Thymus (tissue), 11 donors: ENCODE measurements around the gene RRP1. TPM values are rescaled to one million over a fixed set of nuclear protein-coding genes. Genes with fewer than 3 reads are reported as not detected.

Source experiments
- DNase-seq, 9 donors: peaks; one replicate each; pipeline ENCODE4 v3.0.0-alpha.2; 2013; ENCODE audit warnings: low spot score in 9 of 9, low read depth in 6 of 9, missing footprints in 1 of 9
- H3K27ac ChIP-seq, 2 donors: one replicate each; pipeline ENCODE4 v1.5.1; 2013; ENCODE audit warnings: control low read depth in 1 of 2, low read depth in 1 of 2, low read length in 1 of 2, mild to moderate bottlenecking in 1 of 2, moderate library complexity in 1 of 2
- H3K27me3 ChIP-seq, 2 donors: one replicate each; pipeline ENCODE4 v1.5.1; 2013; ENCODE audit warnings: low read length in 1 of 2; ENCODE audit not compliant: control insufficient read depth in 2 of 2, insufficient read depth in 1 of 2
- H3K36me3 ChIP-seq, 2 donors: one replicate each; pipeline ENCODE4 v1.5.1; 2013; ENCODE audit warnings: low read length in 1 of 2, mild to moderate bottlenecking in 1 of 2, moderate library complexity in 1 of 2; ENCODE audit not compliant: control insufficient read depth in 2 of 2, insufficient read depth in 2 of 2
- H3K4me1 ChIP-seq, 2 donors: one replicate each; pipeline ENCODE4 v1.5.1; 2013; ENCODE audit warnings: low read length in 2 of 2; ENCODE audit not compliant: control insufficient read depth in 2 of 2, insufficient read depth in 2 of 2
- H3K4me3 ChIP-seq, 2 donors: one replicate each; pipeline ENCODE4 v1.5.1; 2013; ENCODE audit warnings: low read length in 2 of 2, control low read depth in 1 of 2, mild to moderate bottlenecking in 1 of 2
- H3K9me3 ChIP-seq, 2 donors: one replicate each; pipeline ENCODE4 v1.5.1; 2013; ENCODE audit warnings: low read length in 1 of 2, mild to moderate bottlenecking in 1 of 2; ENCODE audit not compliant: control insufficient read depth in 2 of 2, insufficient read depth in 1 of 2
- WGBS: extraction: QIAGEN DNeasy Blood & Tissue Kit; methylation state at CpG from one replicate; pipeline ENCODE4 v1.1.7; 2013; 5-methylcytosine and 5-hydroxymethylcytosine counted together
- polyA plus RNA-seq: library from polyadenylated mRNA; stranded (reverse); fragments of 200-250 nt; gene quantifications from one replicate; pipeline ENCODE4 v1.2.3, GENCODE V29; 2013
- total RNA-seq: library from RNA; stranded (reverse); fragments of 120-200 nt; gene quantifications from one replicate; pipeline ENCODE4 v1.2.4, GENCODE V29; 2013
- donor health status: healthy.

Gene RRP1
- total and polyA plus RNA-seq, 2 donors: 11.1 to 16.3 TPM

DNA sequence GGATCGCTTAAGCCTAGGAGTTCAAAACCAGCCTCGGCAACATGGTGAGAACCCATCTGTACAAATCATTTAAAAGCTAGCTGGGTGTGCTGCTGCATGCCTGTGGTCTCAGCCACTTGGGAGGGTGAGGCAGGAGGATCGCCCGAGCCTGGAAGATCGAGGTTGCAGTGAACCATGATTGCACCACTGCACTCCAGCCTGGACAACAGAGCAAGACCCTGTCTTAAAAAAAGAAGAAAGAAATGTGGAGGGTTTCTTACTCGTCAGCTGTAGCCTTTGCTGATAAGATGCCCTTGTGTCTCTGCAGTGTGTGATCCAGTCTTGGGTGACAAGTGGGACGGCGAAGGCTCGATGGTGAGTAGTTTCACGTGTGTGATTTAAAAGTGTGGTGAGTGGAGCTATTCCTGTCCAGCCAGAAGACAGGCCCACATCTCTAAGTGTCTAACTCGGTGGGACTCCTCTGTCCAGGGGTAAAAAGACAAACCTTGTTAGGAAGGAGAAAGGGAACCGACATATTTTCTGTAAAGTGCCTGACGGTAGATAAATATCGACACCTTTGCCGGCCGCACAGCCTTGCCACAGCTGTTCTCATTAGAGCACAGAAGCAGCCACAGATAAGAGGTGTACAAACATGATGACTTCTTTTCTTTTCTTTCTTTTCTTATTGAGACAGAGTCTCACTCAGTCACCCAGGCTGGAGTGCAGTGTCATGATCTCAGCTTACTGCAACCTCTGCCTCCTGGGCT lies 43.4 kb upstream of the RRP1 start:
- Histone ChIP-seq H3K27ac (no peak overlapping the region), H3K36me3 (peaks cover 0 to 3% of the 10 kb centered on the region in 2 donors), H3K27me3 (no peaks in the 10 kb centered on the region), H3K9me3 (no peaks in the 10 kb centered on the region), H3K4me1 (peaks cover 0 to 17% of the 10 kb centered on the region in 2 donors), H3K4me3 (no peak overlapping the region)
- DNase-seq: no peak
- 96% methylated on average over 16 of the region's 16 CpGs for WGBS

DNA sequence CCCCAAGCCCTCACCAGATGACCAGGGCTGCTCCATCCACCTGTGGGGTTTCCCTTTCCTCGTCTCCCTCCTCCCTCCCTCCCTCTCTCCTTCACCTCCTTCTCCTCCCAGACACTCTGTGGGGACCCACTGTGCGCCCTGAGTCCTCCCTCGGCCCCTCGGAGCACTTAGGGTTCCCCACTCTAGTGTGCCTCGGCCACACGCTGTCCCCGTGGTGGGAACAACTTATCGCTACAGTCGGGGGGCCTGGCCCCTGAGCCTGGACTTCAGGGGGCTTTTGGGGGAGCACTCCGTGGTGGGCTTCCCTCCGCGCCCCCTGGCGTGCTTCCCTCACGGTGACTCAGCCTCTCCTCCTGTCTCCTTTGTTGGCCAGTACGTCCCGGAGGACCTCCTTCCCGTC lies 40.8 kb upstream of the RRP1 start:
- H3K36me3 ChIP-seq: peaks cover 0 to 3% of the 10 kb centered on the region in 2 donors
- no peak overlapping the region for H3K27ac ChIP-seq
- no peak for DNase-seq
- H3K9me3 ChIP-seq: no peaks in the 10 kb centered on the region
- no peak overlapping the region for H3K4me3 ChIP-seq
- WGBS: 98% methylated on average over 17 of the region's 17 CpGs
- H3K4me1 ChIP-seq: peaks cover 0 to 15% of the 10 kb centered on the region in 2 donors
- no peaks in the 10 kb centered on the region for H3K27me3 ChIP-seq

DNA sequence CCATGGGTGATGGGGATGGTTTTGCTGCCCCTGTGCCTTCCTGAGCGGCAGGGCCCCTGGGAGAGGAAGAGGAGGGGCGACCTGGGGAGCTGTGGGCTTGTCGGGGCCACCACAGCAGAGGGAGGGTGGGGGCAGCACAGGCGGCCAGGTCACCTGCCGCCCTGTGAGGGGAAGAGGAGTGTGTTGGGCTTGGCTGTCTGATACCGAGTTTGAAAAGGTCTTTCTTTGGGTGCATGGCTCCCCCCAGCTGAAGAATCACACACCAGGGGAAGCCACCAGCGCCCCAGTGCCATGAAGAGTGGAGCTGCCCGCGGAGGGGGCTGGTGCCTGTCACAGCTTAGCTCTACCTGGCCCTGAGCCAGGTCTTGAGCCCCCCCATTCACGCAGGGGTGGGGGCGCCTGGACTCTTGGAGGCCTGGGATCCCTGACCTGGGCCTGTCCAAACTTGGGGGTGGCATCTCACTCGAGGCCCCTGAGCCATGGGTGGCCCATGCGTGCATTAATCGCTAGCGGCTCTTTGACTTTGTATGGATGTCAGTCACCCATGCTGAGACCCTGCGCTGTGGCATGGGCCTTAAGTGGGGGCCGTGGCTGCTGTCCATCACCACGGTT lies 39.6 kb upstream of the RRP1 start:
- Histone ChIP-seq H3K36me3 (peaks cover 0 to 5% of the 10 kb centered on the region in 2 donors), H3K27ac (peak overlapping the region in 1 of 2 donors; percentile 12), H3K4me3 (no peak overlapping the region), H3K9me3 (peaks cover 0 to 4% of the 10 kb centered on the region in 2 donors), H3K4me1 (peaks cover 0 to 15% of the 10 kb centered on the region in 2 donors), H3K27me3 (no peaks in the 10 kb centered on the region)
- 63% methylated on average over 18 of the region's 18 CpGs for WGBS
- no peak for DNase-seq

DNA sequence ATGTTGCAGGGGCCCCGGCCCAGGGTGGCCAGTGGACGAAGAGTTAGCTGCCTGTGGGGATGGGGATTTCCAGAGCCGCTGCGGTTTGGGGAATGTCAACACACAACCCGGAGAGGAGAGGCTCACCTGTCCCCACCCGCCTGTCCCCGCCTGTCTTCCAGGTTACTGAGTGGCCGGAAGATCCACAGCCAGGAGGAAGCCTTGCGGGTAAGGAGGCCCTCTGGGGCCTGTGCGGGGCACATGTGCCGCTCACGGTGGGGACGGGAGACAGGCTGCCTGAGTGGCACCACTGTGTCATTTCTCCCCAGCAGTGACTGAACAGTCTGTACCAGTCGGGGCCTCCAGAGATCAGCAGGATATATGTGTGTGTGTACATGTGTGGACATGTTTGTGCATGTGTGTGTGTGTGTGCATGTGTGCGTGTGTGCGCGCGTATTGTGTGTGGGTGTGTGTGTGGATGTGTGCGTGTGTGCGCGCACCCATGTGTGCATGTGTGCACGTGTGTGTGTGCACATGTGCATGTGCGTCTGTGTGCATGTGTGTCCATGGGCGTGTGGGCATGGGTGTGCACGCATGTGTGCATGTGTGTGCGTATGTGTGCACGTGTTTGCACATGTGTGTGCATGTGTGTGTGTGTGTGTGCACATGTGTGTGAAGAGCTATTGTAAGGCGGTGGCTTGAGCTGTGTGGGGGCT lies 38.9 kb upstream of the RRP1 start:
- H3K4me1 ChIP-seq: peaks cover 0 to 15% of the 10 kb centered on the region in 2 donors
- 91% methylated on average over 28 of the region's 28 CpGs for whole genome bisulfite sequencing
- no peak for DNase-seq
- no peak overlapping the region for H3K4me3 ChIP-seq
- H3K27me3 ChIP-seq: no peaks in the 10 kb centered on the region
- no peak overlapping the region for H3K27ac ChIP-seq
- peaks cover 0 to 5% of the 10 kb centered on the region in 2 donors for H3K36me3 ChIP-seq
- H3K9me3 ChIP-seq: peaks cover 0 to 7% of the 10 kb centered on the region in 2 donors

- Histone ChIP-seq H3K4me3 (no peak overlapping the region), H3K9me3 (peaks cover 0 to 7% of the 10 kb centered on the region in 2 donors), H3K27ac (no peak overlapping the region), H3K4me1 (peaks cover 0 to 18% of the 10 kb centered on the region in 2 donors), H3K27me3 (no peaks in the 10 kb centered on the region), H3K36me3 (peaks cover 0 to 7% of the 10 kb centered on the region in 2 donors)
- WGBS: 97% methylated on average over 31 of the region's 31 CpGs
- DNase-seq: no peak
These were observed 37.3 kb upstream of the RRP1 start for GRCh38 chr21:43751955-43752591.

DNA sequence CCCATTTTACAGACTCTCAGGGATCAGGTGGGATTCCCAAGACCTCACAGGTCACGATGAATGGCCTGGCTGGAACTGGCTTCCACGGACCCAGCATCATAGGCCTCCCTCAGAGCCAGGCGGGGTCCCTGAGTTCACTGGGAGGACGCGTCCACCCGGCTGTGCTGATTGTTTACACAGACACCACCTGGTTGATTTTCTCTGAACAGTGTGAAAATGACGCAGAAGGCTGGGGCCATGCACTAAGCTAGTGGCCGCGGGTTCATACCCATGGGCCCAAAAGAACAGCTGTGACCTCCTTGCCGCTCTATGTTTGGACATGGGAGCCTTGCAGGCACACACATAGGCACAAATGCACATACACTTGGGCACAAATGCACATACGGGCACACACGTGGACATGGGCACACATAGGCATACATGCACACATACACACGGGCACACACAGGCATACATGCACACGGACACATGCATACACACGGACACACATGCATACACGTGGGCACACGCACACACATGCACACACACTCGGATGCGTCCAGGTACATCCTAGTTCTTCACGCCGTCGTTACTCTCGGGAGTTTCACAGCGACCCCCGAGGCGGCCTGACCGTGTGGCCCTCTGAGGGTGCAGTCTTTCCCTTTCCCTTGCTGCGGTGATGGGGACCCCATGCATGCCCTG lies 36.5 kb upstream of the RRP1 start:
- H3K27me3 ChIP-seq: no peaks in the 10 kb centered on the region
- H3K27ac ChIP-seq: no peak overlapping the region
- H3K9me3 ChIP-seq: peaks cover 0 to 7% of the 10 kb centered on the region in 2 donors
- H3K36me3 ChIP-seq: peaks cover 0 to 5% of the 10 kb centered on the region in 2 donors
- H3K4me3 ChIP-seq: no peak overlapping the region
- 97% methylated on average over 28 of the region's 28 CpGs for WGBS
- peaks cover 0 to 24% of the 10 kb centered on the region in 2 donors for H3K4me1 ChIP-seq
- DNase-seq: no peak

DNA sequence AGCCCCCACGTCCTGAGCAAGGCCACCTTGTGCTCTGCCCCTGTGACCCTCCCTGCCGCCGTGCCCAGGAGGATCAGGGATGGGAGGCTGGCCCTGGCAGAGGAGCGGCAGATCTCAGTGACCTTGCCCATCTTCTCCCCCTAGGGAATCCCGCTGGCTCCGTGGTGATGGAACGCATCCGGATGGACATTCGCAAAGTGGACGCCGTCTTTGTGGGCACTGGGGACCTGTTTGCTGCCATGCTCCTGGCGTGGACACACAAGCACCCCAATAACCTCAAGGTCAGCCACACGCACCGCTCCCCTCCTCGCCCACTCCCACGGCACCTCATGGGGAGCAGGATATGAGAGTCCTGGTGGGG lies 36.0 kb upstream of the RRP1 start:
- peaks cover 0 to 27% of the 10 kb centered on the region in 2 donors for H3K4me1 ChIP-seq
- peaks cover 0 to 5% of the 10 kb centered on the region in 2 donors for H3K36me3 ChIP-seq
- no peak overlapping the region for H3K27ac ChIP-seq
- no peaks in the 10 kb centered on the region for H3K27me3 ChIP-seq
- H3K4me3 ChIP-seq: no peak overlapping the region
- H3K9me3 ChIP-seq: peaks cover 0 to 7% of the 10 kb centered on the region in 2 donors
- WGBS: 98% methylated on average over 16 of the region's 16 CpGs
- DNase-seq: no peak

GRCh38 chr21:43754948-43755781 lies 34.2 kb upstream of the RRP1 start:
- H3K27me3 ChIP-seq: no peaks in the 10 kb centered on the region
- WGBS: 96% methylated on average over 26 of the region's 26 CpGs
- H3K9me3 ChIP-seq: peaks cover 0 to 7% of the 10 kb centered on the region in 2 donors
- H3K4me1 ChIP-seq: peaks cover 0 to 20% of the 10 kb centered on the region in 2 donors
- no peak overlapping the region for H3K4me3 ChIP-seq
- H3K27ac ChIP-seq: no peak overlapping the region
- peaks cover 0 to 5% of the 10 kb centered on the region in 2 donors for H3K36me3 ChIP-seq
- no peak for DNase-seq
